ENCODE measurements around the gene MRPS12.
"Not testable (repeated sequence)": the region's sequence is repeated elsewhere in the genome, so short reads cannot be mapped to it uniquely, and the experiment has no call there.

Gene MRPS12

GRCh38 chr19:38933544-38933943, 2.8 kb downstream of the MRPS12 start:
- no peak for DNase-seq (ENCODE audit: low read depth)
- no peak for TF ChIP-seq MYC (IDR thresholded peaks at IDR 0.05; ENCODE audit: low read depth, low read length)
- TF ChIP-seq CTCF (IDR thresholded peaks at IDR 0.05; ENCODE audit: low read depth, low read length) = no peak
- no peak for TF ChIP-seq POLR2A (IDR thresholded peaks at IDR 0.05; ENCODE audit: extremely low read depth, insufficient read length)
- TF ChIP-seq MAX (IDR thresholded peaks at IDR 0.05; ENCODE audit: low read depth, low read length) = no peak
- H3K4me3 ChIP-seq (ENCODE audit: low read depth, low read length) = no peak overlapping the region

GRCh38 chr19:38939957-38940356, 9.2 kb downstream of the MRPS12 start:
- no peak for DNase-seq (ENCODE audit: low read depth)
- no peak for TF ChIP-seq MYC (IDR thresholded peaks at IDR 0.05; ENCODE audit: low read depth, low read length)
- TF ChIP-seq CTCF (IDR thresholded peaks at IDR 0.05; ENCODE audit: low read depth, low read length) = no peak
- TF ChIP-seq MAX (IDR thresholded peaks at IDR 0.05; ENCODE audit: low read depth, low read length) = no peak
- TF ChIP-seq POLR2A (IDR thresholded peaks at IDR 0.05; ENCODE audit: extremely low read depth, insufficient read length) = no peak
- no peak overlapping the region for H3K4me3 ChIP-seq (ENCODE audit: low read depth, low read length)

GRCh38 chr19:38941466-38941865, 10.7 kb downstream of the MRPS12 start:
- not testable (repeated sequence) for H3K4me3 ChIP-seq (ENCODE audit: low read depth, low read length); DNase-seq (ENCODE audit: low read depth)

- DNase-seq (ENCODE audit: low read depth) = no peak
These were observed 11.2 kb downstream of the MRPS12 start for GRCh38 chr19:38941979-38942378.

GRCh38 chr19:38942471-38943181, 11.9 kb downstream of the MRPS12 start:
- no peak for DNase-seq (ENCODE audit: low read depth)
- TF ChIP-seq MYC (IDR thresholded peaks at IDR 0.05; ENCODE audit: low read depth, low read length) (no peak), MAX (IDR thresholded peaks at IDR 0.05; ENCODE audit: low read depth, low read length) (no peak), POLR2A (IDR thresholded peaks at IDR 0.05; ENCODE audit: extremely low read depth, insufficient read length) (no peak), CTCF (IDR thresholded peaks at IDR 0.05; ENCODE audit: low read depth, low read length) (no peak)
- no peak overlapping the region for H3K4me3 ChIP-seq (ENCODE audit: low read depth, low read length)

More at GRCh38 chr19:38941979-38942378, 11.2 kb downstream of the MRPS12 start:
- H3K4me3 ChIP-seq (ENCODE audit: low read depth, low read length) = no peak overlapping the region
- TF ChIP-seq MYC (IDR thresholded peaks at IDR 0.05; ENCODE audit: low read depth, low read length) = no peak
- TF ChIP-seq CTCF (IDR thresholded peaks at IDR 0.05; ENCODE audit: low read depth, low read length) = no peak
- no peak for TF ChIP-seq MAX (IDR thresholded peaks at IDR 0.05; ENCODE audit: low read depth, low read length)
- no peak for TF ChIP-seq POLR2A (IDR thresholded peaks at IDR 0.05; ENCODE audit: extremely low read depth, insufficient read length)

GRCh38 chr19:38944981-38945506, 14.3 kb downstream of the MRPS12 start:
- DNase-seq (ENCODE audit: low read depth) = no peak
- TF ChIP-seq POLR2A (IDR thresholded peaks at IDR 0.05; ENCODE audit: extremely low read depth, insufficient read length) (no peak), MYC (IDR thresholded peaks at IDR 0.05; ENCODE audit: low read depth, low read length) (no peak), CTCF (IDR thresholded peaks at IDR 0.05; ENCODE audit: low read depth, low read length) (no peak), MAX (IDR thresholded peaks at IDR 0.05; ENCODE audit: low read depth, low read length) (no peak)

More at GRCh38 chr19:38944981-38945506, 14.3 kb downstream of the MRPS12 start:
- no peak overlapping the region for H3K4me3 ChIP-seq (ENCODE audit: low read depth, low read length)

Data from NB4 (cell line).